Measurements from ENCODE around the gene AUTS2. TPM values are rescaled to one million over a fixed set of nuclear protein-coding genes. Genes with fewer than 3 reads are reported as not detected.

The AUTS2 gene
- total RNA-seq, 1 experiment from 2014 or later, result 7.4 TPM

DNA sequence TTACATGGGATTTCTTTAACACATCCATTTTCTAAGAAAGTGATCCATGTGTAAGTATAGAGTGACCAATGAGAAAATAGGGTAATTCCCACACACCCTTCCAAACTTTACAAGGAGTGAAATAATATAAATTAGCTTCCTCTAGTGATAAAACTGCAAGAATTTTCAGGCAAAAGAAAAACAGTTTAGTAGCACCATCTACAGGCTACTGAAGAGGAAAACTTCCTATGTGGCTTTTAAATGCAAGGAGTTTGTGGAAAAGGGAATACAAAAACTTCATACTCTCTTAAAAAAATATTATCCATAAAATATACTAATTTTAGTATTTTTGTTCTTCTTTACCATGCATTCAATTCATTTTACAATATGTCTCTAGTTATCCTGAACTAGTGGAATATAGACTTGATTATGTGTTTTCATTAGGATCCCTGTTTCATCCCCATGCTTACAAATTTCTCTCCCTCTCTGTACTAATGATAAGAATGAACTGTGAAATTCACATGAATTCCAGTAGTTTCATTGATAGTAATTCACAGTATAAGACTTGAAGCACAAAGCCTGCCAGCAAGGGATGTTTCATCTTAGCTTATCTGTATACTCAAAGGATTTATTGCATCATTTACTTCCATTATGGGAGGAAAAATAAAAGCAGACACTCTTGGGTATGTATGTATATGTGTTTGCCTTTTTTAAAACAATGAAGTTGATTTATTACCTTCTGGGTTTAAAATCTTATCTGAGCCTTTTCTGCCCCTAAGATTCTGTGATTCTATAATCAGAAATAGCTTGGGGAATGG lies 442.9 kb downstream of the AUTS2 start:
- DNase-seq (ENCODE audit: extremely low read depth, low read depth), result peak; percentile 20

DNA sequence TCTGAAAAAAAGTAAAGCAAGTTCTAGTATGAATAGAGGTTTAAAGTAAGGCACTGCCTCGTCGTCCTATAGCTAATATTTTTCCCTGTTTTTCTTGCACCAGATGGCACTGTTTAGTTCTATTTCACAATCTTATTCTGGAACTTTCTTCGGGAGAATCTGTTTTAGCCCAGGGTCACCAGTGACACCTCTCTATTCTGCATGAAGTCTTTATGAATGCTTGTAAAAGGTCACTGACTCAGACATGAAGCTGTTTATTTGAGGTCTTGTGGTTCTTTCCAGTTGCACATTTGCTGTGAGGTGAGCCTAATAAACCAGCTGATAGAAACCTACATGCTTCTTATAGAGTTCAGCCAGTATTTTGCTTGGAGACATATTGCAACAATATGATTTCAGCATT lies 444.3 kb downstream of the AUTS2 start:
- peak; percentile 23 for DNase-seq (ENCODE audit: extremely low read depth, low read depth)

DNA sequence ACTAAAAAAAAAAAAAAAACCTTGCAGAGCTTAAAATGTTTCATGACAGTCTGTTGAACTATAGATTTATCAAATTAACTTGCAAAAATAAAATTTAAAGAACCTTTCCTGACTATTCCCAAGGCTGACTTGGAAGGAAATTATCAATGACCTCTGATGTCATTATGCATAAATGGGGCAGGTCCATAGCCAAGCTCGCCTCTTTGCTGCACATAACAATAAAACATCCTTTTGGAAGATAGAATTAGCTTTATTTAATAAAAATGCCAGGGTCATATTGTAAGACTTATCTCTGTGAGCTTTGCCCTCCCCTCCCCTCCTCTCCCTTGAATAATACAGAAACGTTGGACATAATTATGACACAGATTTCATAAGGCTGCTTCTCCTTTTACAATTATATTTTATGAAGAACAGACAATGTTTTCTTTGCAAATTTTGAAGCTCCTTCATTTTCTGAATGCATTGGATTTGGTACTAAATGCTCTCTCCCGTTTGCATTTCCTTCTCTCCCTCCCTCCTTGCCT lies 444.8 kb downstream of the AUTS2 start:
- DNase-seq (ENCODE audit: extremely low read depth, low read depth), result no peak

GRCh38 chr7:70044064-70044463 lies 445.8 kb downstream of the AUTS2 start:
- no peak for DNase-seq (ENCODE audit: extremely low read depth, low read depth)

GRCh38 chr7:70044525-70044924 lies 446.2 kb downstream of the AUTS2 start:
- no peak for DNase-seq (ENCODE audit: extremely low read depth, low read depth)

GRCh38 chr7:70044981-70045380 lies 446.7 kb downstream of the AUTS2 start:
- DNase-seq (ENCODE audit: extremely low read depth, low read depth), result no peak

- no peak for DNase-seq (ENCODE audit: extremely low read depth, low read depth)
Measured at GRCh38 chr7:70047384-70047783, 449.1 kb downstream of the AUTS2 start.

- DNase-seq (ENCODE audit: extremely low read depth, low read depth), result no peak
Measured at GRCh38 chr7:70047891-70048448, 449.7 kb downstream of the AUTS2 start.

- DNase-seq (ENCODE audit: extremely low read depth, low read depth), result no peak
Measured at GRCh38 chr7:70051726-70052125, 453.5 kb downstream of the AUTS2 start.

- DNase-seq (ENCODE audit: extremely low read depth, low read depth), result no peak
Measured at GRCh38 chr7:70052691-70053090, 454.4 kb downstream of the AUTS2 start.

DNA sequence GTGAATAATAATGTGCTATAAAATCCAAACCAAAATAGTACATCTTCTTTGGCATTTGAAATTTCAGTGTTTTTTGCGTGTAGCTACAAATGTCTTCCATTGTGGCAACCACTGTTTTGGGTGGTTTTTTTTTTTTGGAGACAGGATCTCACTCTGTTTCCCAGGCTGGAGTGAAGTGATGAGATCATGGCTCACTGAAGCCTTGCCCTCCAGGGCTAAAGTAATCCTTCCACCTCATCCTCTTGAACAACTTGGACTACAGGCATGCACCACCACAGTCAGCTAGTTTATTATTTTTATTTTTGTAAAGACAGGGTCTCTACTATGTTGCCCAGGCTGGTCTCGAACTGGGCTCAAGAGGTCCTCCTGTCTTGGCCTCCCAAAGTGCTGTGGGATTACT lies 455.1 kb downstream of the AUTS2 start:
- DNase-seq (ENCODE audit: extremely low read depth, low read depth), result no peak

GRCh38 chr7:70053989-70054388 lies 455.7 kb downstream of the AUTS2 start:
- no peak for DNase-seq (ENCODE audit: extremely low read depth, low read depth)

DNA sequence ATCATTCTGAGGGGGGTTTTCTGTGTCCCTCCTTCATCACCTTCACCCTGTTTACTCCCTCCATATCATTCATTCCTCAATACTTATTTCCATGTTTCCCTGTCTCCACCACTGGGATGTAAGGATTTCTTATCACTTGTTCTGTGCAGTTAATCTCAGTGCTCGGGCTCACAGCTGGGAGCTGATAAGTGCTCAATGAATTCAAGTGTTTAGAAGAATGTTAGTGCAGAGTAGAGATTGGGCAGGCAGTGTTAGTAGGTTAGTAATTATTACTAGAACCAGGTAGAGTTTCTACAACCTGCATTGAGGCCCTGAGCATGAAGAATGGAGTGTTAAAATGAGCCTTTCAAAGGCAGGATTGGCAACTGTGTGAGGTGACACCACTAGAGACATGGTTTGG lies 458.1 kb downstream of the AUTS2 start:
- no peak for DNase-seq (ENCODE audit: extremely low read depth, low read depth)

DNA sequence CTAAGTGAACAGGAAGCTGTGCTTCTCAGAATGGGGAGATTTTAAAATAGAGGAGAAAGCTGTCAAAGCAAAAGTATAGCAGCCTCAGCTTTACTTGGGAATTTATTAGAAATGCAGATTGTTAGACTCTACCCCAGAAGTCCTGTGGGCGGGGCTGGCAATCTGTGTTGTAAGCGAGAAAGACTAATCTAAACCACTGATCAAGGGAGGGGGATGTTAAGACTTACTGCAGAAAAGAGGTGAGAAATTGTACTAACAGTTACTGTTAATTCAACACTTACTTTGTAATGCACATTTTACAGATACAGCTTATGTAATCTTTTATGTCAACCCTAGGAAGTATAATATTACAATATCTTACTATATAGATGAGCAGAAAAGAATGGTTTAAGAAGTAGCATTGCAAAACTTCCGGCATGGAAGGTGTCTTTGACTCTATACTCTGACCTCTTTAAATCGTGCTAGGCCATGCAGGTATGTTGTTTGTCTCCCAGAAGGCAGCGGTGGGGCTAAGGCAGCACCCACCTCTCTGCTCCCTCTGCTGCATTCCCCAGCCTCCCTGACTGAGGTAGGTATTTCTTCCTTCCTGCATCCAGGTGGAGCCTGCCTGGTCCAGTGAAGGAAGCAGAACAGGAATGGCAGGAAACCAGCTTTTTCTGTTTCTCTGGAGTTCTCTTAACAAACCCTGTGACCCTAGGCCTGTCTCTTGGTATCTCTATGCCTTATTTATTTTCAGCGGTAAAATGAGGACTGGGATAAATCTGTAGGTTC lies 462.2 kb downstream of the AUTS2 start:
- no peak for DNase-seq (ENCODE audit: extremely low read depth, low read depth)

DNA sequence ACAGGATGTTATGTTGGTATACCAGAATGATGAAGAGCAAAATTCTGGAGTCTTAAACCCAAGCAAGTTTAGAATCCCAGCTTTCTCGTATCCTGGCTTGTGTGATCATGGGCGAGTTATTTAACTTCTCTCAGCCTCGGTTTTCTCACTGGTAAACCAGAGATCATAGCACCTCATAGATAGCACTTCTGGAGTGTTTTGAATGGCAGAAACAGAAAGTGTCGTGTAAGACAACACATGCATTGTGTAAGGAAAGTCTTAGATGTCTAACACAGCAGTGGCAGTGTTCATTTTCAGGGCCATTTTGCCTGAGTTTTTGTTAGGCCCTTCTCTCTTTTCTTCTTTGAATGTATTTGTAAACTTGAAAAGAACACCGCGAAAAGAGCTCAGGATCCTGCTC lies 465.1 kb downstream of the AUTS2 start:
- no peak for DNase-seq (ENCODE audit: extremely low read depth, low read depth)

DNA sequence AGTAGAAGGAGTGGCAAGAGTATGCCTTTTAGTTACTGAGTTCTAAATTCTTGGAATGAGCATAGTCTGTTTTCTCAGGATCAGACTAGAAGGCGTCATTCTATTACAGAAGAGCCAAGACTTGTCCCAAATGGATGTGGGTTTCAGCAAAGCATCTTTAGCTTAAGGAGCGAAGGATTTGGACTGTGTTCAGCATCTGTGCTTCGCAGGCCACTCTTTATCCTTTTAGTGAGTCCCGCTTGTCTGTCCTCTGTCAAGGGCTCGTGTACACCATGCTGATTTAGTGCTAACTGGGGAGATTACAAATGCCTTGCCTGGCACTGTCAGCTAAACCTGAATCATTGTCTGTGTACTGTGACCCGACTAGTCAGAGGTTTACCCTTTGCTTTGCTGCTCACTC lies 465.7 kb downstream of the AUTS2 start:
- no peak for DNase-seq (ENCODE audit: extremely low read depth, low read depth)

- no peak for DNase-seq (ENCODE audit: extremely low read depth, low read depth)
Measured at GRCh38 chr7:70066844-70067243, 468.6 kb downstream of the AUTS2 start.

GRCh38 chr7:70068531-70068930 lies 470.3 kb downstream of the AUTS2 start:
- no peak for DNase-seq (ENCODE audit: extremely low read depth, low read depth)

DNA sequence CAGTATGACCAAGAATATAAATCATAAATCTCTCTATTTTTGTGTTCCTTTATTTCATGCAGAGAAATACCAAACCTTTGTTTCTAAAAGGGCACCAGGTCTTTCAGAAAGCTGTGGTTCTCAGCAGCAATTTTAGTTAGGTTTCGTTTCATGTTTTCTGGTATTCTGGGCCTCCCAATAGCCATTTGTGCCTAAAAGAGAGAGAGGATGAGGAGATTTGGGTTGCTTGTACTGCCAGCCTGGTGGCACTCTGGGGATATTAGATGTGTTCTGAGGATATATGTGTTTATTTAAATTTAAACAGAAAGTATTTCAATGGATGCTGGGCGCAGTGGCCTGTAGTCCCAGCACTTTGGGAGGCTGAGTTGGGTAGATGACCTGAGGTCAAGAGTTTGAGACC lies 471.7 kb downstream of the AUTS2 start:
- no peak for DNase-seq (ENCODE audit: extremely low read depth, low read depth)

GRCh38 chr7:70071766-70072165 lies 473.5 kb downstream of the AUTS2 start:
- DNase-seq (ENCODE audit: extremely low read depth, low read depth), result no peak

GRCh38 chr7:70072220-70072619 lies 473.9 kb downstream of the AUTS2 start:
- DNase-seq (ENCODE audit: extremely low read depth, low read depth), result no peak

DNA sequence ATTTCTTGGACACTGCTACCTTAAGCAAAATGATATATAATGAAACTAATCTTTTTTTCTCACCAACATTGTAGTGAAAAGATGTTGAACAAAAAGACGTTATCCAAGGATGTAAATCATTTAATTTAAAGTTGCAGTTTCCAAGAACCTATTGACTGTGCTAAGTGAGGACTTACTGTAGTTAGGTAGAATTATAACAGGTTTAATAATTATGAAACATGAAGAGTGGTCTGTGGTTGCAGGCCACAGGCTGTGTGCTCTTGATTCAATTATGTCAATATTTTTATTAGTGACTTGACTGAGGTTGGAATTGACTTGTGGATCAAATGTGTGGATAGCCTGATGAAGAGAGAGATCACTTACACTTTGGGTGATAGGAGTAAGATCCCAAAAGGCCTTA lies 478.1 kb downstream of the AUTS2 start:
- no peak for DNase-seq (ENCODE audit: extremely low read depth, low read depth)

Data from NCI-H460 (cell line).